Neural progenitor cell (in vitro differentiated cells): ENCODE data around the gene TMEM214.

Source experiments
- EZH2 ChIP-seq: fragments of 200-600 bp; sonication (generic); IDR thresholded peaks from 2 replicates; pipeline ENCODE4 v1.6.1; 2017; ENCODE audit warnings: antibody characterized with exemption, mild to moderate bottlenecking, moderate library complexity
- EZH2phosphoT487 ChIP-seq: fragments of 200-600 bp; sonication (generic); IDR thresholded peaks from 2 replicates; pipeline ENCODE4 v1.6.1; 2017; ENCODE audit warnings: antibody characterized with exemption
- TF ChIP-seq, protein P1 (sequence below): fragments of 200-600 bp; sonication (generic); IDR thresholded peaks from 2 replicates; pipeline ENCODE4 v1.5.1; 2017; ENCODE audit warnings: antibody characterized with exemption, mild to moderate bottlenecking

GRCh38 chr2:27003857-27004256, 28.9 kb upstream of the TMEM214 start:
- TF ChIP-seq, protein P1, sequence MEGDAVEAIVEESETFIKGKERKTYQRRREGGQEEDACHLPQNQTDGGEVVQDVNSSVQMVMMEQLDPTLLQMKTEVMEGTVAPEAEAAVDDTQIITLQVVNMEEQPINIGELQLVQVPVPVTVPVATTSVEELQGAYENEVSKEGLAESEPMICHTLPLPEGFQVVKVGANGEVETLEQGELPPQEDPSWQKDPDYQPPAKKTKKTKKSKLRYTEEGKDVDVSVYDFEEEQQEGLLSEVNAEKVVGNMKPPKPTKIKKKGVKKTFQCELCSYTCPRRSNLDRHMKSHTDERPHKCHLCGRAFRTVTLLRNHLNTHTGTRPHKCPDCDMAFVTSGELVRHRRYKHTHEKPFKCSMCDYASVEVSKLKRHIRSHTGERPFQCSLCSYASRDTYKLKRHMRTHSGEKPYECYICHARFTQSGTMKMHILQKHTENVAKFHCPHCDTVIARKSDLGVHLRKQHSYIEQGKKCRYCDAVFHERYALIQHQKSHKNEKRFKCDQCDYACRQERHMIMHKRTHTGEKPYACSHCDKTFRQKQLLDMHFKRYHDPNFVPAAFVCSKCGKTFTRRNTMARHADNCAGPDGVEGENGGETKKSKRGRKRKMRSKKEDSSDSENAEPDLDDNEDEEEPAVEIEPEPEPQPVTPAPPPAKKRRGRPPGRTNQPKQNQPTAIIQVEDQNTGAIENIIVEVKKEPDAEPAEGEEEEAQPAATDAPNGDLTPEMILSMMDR, result no peak
- TF ChIP-seq EZH2 (no peak), EZH2phosphoT487 (no peak)
